ENCODE results near the gene BTBD2.

BTBD2 gene

GRCh38 chr19:2015608-2015950 is at the start of gene BTBD2:
Gene BTBD2, minus strand, starts transcription at chr19:2015714. Its CDS starts 11 bp downstream, at chr19:2015703.
- peak; percentile 40 for DNase-seq (ENCODE audit: low read depth)

DNA sequence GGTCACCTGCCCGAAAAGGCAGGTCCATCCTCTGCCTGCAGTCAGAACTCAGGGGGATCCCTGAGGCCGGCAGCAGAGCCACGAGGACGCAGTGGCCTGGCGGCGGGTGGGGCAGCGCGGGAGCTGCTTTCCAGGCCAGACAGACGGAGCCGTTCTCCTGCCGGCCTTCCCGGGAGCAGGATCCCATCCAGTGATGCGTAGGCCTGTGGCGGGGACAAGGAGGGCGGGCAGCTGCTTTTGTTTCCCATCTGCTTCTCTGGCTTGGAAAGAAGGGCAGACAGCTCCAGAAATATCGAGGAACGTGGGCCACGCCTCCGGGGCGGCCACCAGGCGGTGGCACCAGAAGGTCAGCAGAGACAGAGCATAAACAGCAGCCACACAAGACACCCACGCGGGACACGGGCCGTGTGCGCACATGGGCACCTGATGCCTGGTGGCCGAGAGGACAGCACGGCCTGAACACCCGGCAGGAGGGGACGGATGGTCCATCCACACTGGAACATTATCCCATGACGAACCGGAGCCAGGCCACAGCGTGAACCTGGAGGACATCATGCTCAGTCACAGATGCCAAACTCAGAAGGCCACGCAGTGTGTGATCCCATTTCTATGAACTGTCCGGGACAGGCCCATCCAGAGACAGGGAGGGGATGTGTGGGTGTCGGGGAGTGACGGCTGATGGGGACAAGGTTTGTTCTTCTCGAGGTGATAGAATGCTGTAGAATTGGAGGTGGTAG is 49.4 kb upstream of the BTBD2 start:
- no peak for DNase-seq (ENCODE audit: low read depth)

GRCh38 chr19:2064395-2064787 is 48.9 kb upstream of the BTBD2 start:
- no peak for DNase-seq (ENCODE audit: low read depth)

- no peak for DNase-seq (ENCODE audit: low read depth)
Measured at GRCh38 chr19:2063824-2064223, 48.3 kb upstream of the BTBD2 start.

GRCh38 chr19:2062770-2063169 is 47.3 kb upstream of the BTBD2 start:
- DNase-seq (ENCODE audit: low read depth) = no peak

DNA sequence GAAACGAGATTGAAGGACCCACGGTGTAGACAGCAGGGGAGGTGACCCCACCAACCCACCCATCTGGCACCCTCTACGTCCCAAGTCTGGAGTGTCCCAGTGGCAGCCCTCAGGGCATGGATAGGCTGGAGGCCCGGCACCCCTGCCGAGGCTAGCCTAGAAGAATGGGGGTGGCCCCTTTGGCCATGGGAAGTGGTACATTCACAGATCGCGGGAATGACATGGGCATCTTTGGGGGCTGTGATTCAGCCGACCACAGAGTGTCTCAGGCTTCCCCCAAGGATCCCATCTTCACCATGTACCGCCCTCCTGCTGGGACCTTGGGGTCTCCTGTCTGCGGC is 46.8 kb upstream of the BTBD2 start:
- no peak for DNase-seq (ENCODE audit: low read depth)

- peak; percentile 98 for DNase-seq (ENCODE audit: low read depth)
Measured at GRCh38 chr19:2061495-2062388, 46.2 kb upstream of the BTBD2 start.

- DNase-seq (ENCODE audit: low read depth) = no peak
Measured at GRCh38 chr19:2060884-2061494, 45.5 kb upstream of the BTBD2 start.

GRCh38 chr19:2059422-2060201 is 44.1 kb upstream of the BTBD2 start:
- no peak for DNase-seq (ENCODE audit: low read depth)

- DNase-seq (ENCODE audit: low read depth) = no peak
Measured at GRCh38 chr19:2058570-2059421, 43.3 kb upstream of the BTBD2 start.

GRCh38 chr19:2057484-2058469 is 42.3 kb upstream of the BTBD2 start:
- no peak for DNase-seq (ENCODE audit: low read depth)

GRCh38 chr19:2056837-2057192 is 41.3 kb upstream of the BTBD2 start:
- no peak for DNase-seq (ENCODE audit: low read depth)

DNA sequence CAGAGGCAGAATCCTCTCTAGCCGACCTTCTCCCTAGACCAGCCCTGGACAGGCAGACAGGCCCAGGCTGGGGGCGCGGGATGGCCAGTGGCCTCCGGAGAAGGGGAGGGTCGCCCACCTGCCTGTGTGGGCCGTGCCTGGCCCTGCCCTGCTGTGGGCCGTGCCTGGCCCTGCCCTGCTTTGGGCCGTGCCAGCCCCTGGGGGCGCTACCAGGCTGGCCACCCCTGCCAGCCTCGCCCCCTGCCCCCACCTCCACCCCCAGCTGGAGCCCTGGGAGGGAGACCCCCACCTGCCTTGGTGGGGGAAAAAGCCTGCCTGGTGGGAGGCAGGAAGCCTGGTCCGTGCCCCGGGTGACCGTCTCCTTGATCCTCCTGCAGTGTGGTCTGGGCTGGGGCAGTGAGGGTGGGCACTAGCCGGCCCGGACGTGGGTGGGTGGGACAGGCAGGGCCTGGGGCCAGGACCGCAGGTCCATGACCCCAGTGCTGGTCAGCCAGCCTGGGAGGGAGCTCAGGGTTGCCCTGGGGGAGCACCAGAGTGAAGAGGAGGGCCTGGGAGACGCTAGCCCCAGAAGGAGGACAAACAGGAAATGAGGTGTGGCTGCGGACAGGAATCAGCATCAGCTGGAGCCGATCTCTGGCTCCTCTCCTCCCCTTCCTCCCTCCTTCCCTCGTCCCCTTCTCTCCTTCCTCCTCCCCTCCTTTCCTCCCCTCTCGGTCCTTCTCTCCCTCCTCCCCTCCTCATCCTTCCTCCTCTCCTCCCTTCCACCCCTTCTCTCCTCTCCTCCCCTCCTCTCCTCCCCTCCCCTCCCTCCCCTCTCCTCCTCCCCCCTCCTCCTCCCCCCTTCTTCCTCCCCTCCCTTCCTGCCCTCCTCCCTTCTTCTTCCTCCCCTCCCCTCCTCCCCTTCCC is 40.7 kb upstream of the BTBD2 start:
- DNase-seq (ENCODE audit: low read depth) = no peak

DNA sequence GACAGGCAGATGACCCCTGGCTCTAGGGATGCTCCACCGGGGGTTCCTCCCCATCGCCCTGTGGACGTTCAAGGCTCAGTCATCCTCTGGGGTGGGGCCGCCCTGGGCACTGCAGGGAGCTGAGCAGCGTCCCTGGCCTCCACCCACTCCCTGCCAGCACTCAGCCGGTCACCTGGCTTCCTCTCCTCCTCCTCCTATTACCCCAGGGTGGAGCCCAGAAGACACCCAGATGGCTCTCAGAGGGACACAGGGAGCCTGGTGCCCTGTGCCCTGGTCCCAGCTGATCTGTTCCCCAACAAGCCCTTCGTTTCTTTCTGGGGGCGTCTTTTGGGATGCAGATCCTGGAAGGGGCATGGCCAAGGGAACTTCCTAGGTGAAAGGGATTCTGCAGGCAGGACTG is 39.2 kb upstream of the BTBD2 start:
- DNase-seq (ENCODE audit: low read depth) = no peak

GRCh38 chr19:2053601-2054389 is 38.3 kb upstream of the BTBD2 start:
- no peak for DNase-seq (ENCODE audit: low read depth)

- no peak for DNase-seq (ENCODE audit: low read depth)
Measured at GRCh38 chr19:2051773-2052704, 36.5 kb upstream of the BTBD2 start.

Data from stimulated activated CD8-positive, alpha-beta memory T cell treated with anti-CD3 and anti-CD28 coated beads, Interleukin-15, amount 100 ng/mL, for 1 hour (primary cell).